Adipocyte (in vitro differentiated cells): Measurements from ENCODE around the gene ITPR3.
"Not testable (repeated sequence)": the region's sequence is repeated elsewhere in the genome, so short reads cannot be mapped to it uniquely, and the experiment has no call there.

ENCODE experiments used
- DNase-seq: peaks from one replicate; pipeline ENCODE4 v3.0.0-alpha.2; 2015; ENCODE audit warnings: low read depth
- H3K27me3 ChIP-seq: replicated peaks from 2 replicates; pipeline ENCODE4 v1.7.0; 2013; ENCODE audit warnings: mild to moderate bottlenecking, low read length, moderate library complexity; ENCODE audit not compliant: control insufficient read depth, insufficient read depth
- H3K36me3 ChIP-seq: 2 replicates; pipeline ENCODE4 v1.7.0; 2013; ENCODE audit warnings: low read length, mild to moderate bottlenecking, moderate library complexity; ENCODE audit not compliant: control insufficient read depth, insufficient read depth, severe bottlenecking
- H3K4me1 ChIP-seq: 2 replicates; pipeline ENCODE4 v1.7.0; 2013; ENCODE audit warnings: mild to moderate bottlenecking, low read length, moderate library complexity; ENCODE audit not compliant: control insufficient read depth, insufficient read depth
- H3K4me3 ChIP-seq: 2 replicates; pipeline ENCODE4 v1.7.0; 2013; ENCODE audit warnings: mild to moderate bottlenecking, low read length, moderate library complexity
- H3K9ac ChIP-seq: 2 replicates; pipeline ENCODE4 v1.7.0; 2013; ENCODE audit warnings: mild to moderate bottlenecking, low read length, moderate library complexity
- H3K9me3 ChIP-seq: 2 replicates; pipeline ENCODE4 v1.7.0; 2013; ENCODE audit warnings: mild to moderate bottlenecking, low read length, moderate library complexity; ENCODE audit not compliant: control insufficient read depth

ITPR3 gene

GRCh38 chr6:33619166-33619840 is 1.8 kb upstream of the ITPR3 start:
- Histone ChIP-seq H3K36me3 (no peaks in the 10 kb centered on the region), H3K9ac (peak overlapping the region; percentile 94), H3K27me3 (no peaks in the 10 kb centered on the region), H3K4me1 (peaks cover 33% of the 10 kb centered on the region), H3K4me3 (peak overlapping the region; percentile 86), H3K9me3 (no peaks in the 10 kb centered on the region)
- DNase-seq: peak; percentile 13

- no peaks in the 10 kb centered on the region for H3K27me3 ChIP-seq
- peaks cover 32% of the 10 kb centered on the region for H3K4me1 ChIP-seq
- H3K9me3 ChIP-seq: no peaks in the 10 kb centered on the region
- no peaks in the 10 kb centered on the region for H3K36me3 ChIP-seq
- peak overlapping the region; percentile 86 for H3K4me3 ChIP-seq
- DNase-seq: peak; percentile 76
- peak overlapping the region; percentile 94 for H3K9ac ChIP-seq
Observed at GRCh38 chr6:33620158-33620855, 815 bp upstream of the ITPR3 start.

GRCh38 chr6:33621711-33622388 is 728 bp downstream of the ITPR3 start:
- Histone ChIP-seq H3K36me3 (no peaks in the 10 kb centered on the region), H3K4me1 (peaks cover 32% of the 10 kb centered on the region), H3K4me3 (peak overlapping the region; percentile 86), H3K9ac (peak overlapping the region; percentile 90), H3K27me3 (no peaks in the 10 kb centered on the region), H3K9me3 (no peaks in the 10 kb centered on the region)
- DNase-seq: peak; percentile 27

GRCh38 chr6:33622456-33623431 is 1.6 kb downstream of the ITPR3 start:
- peak; percentile 57 for DNase-seq

GRCh38 chr6:33623895-33624381 is 2.8 kb downstream of the ITPR3 start:
- H3K9ac ChIP-seq: peak overlapping the region; percentile 23
- no peak overlapping the region for H3K4me3 ChIP-seq
- DNase-seq: no peak
- H3K27me3 ChIP-seq: no peaks in the 10 kb centered on the region
- no peaks in the 10 kb centered on the region for H3K9me3 ChIP-seq
- H3K4me1 ChIP-seq: peaks cover 40% of the 10 kb centered on the region
- H3K36me3 ChIP-seq: peaks cover 4% of the 10 kb centered on the region

More at GRCh38 chr6:33622456-33623431, 1.6 kb downstream of the ITPR3 start:
- Histone ChIP-seq H3K36me3 (peaks cover 4% of the 10 kb centered on the region), H3K9ac (peak overlapping the region; percentile 90), H3K9me3 (no peaks in the 10 kb centered on the region), H3K27me3 (no peaks in the 10 kb centered on the region), H3K4me3 (peak overlapping the region; percentile 86), H3K4me1 (peaks cover 32% of the 10 kb centered on the region)

- Histone ChIP-seq H3K4me3 (no peak overlapping the region), H3K9ac (no peak overlapping the region), H3K36me3 (peaks cover 4% of the 10 kb centered on the region), H3K27me3 (no peaks in the 10 kb centered on the region), H3K4me1 (peaks cover 31% of the 10 kb centered on the region), H3K9me3 (no peaks in the 10 kb centered on the region)
- DNase-seq: no peak
Observed at GRCh38 chr6:33624856-33625255, 3.7 kb downstream of the ITPR3 start.

GRCh38 chr6:33627876-33628275 is 6.8 kb downstream of the ITPR3 start:
- H3K36me3 ChIP-seq: peaks cover 4% of the 10 kb centered on the region
- H3K4me1 ChIP-seq: peaks cover 26% of the 10 kb centered on the region
- no peaks in the 10 kb centered on the region for H3K27me3 ChIP-seq
- H3K9me3 ChIP-seq: no peaks in the 10 kb centered on the region
- H3K4me3 ChIP-seq: no peak overlapping the region
- peak overlapping the region; percentile 57 for H3K9ac ChIP-seq
- DNase-seq: no peak

- no peaks in the 10 kb centered on the region for H3K9me3 ChIP-seq
- H3K4me3 ChIP-seq: no peak overlapping the region
- H3K36me3 ChIP-seq: peaks cover 4% of the 10 kb centered on the region
- peaks cover 28% of the 10 kb centered on the region for H3K4me1 ChIP-seq
- H3K9ac ChIP-seq: peak overlapping the region; percentile 57
- no peaks in the 10 kb centered on the region for H3K27me3 ChIP-seq
- DNase-seq: no peak
Observed at GRCh38 chr6:33628401-33628964, 7.4 kb downstream of the ITPR3 start.

- Histone ChIP-seq H3K9ac (no peak overlapping the region), H3K4me1 (peaks cover 29% of the 10 kb centered on the region), H3K36me3 (peaks cover 4% of the 10 kb centered on the region), H3K27me3 (no peaks in the 10 kb centered on the region), H3K9me3 (no peaks in the 10 kb centered on the region), H3K4me3 (no peak overlapping the region)
- no peak for DNase-seq
Observed at GRCh38 chr6:33630014-33630413, 8.9 kb downstream of the ITPR3 start.

- H3K4me3 ChIP-seq, H3K9ac ChIP-seq, DNase-seq, H3K36me3 ChIP-seq, H3K9me3 ChIP-seq, H3K27me3 ChIP-seq: not testable (repeated sequence)
- peaks cover 29% of the 10 kb centered on the region for H3K4me1 ChIP-seq
Observed at GRCh38 chr6:33631521-33631920, 10.4 kb downstream of the ITPR3 start.
